Kidney (tissue), 14 donors: ENCODE results near the gene HSPA12A. TPM values are rescaled to one million over a fixed set of nuclear protein-coding genes. Genes with fewer than 3 reads are reported as not detected.

Experiments used
- DNase-seq, 5 donors: peaks; one replicate each; pipeline ENCODE4 v3.0.0-alpha.2; 2013 to 2020
- FAIRE-seq: peaks from 2 replicates; lab custom pipeline; 2012; peaks lifted over from hg19 to GRCh38; lab: Jason Lieb, UNC
- H3K27ac ChIP-seq, 2 donors: one replicate each; pipeline ENCODE4 v1.7.0; 2013; ENCODE audit warnings: low read depth in 2 of 2, low read length in 2 of 2, inconsistent platforms in 1 of 2
- H3K27me3 ChIP-seq: one replicate; pipeline ENCODE4 v1.7.1; 2013; ENCODE audit warnings: low read length, inconsistent platforms; ENCODE audit not compliant: control insufficient read depth, insufficient read depth
- H3K36me3 ChIP-seq, 3 donors: one replicate each; pipeline versions ENCODE4 v1.7.0 to v1.7.1; 2013; ENCODE audit warnings: low read length in 3 of 3, control low read depth in 1 of 3, inconsistent platforms in 1 of 3; ENCODE audit not compliant: insufficient read depth in 3 of 3, control insufficient read depth in 2 of 3
- H3K4me1 ChIP-seq, 3 donors: one replicate each; pipeline versions ENCODE4 v1.7.0 to v1.7.1; 2013; ENCODE audit warnings: low read length in 3 of 3, inconsistent platforms in 1 of 3, low read depth in 1 of 3; ENCODE audit not compliant: control insufficient read depth in 2 of 3, insufficient read depth in 2 of 3
- H3K4me3 ChIP-seq, 3 donors: one replicate each; pipeline versions ENCODE4 v1.7.0 to v1.8.1; 2013; ENCODE audit warnings: low read length in 3 of 3, control low read depth in 1 of 3, inconsistent platforms in 1 of 3
- H3K9ac ChIP-seq, 3 donors: one replicate each; pipeline versions ENCODE4 v1.7.0 to v1.7.1; 2013; ENCODE audit warnings: low read length in 3 of 3, control low read depth in 1 of 3, inconsistent platforms in 1 of 3
- H3K9me3 ChIP-seq, 3 donors: one replicate each; pipeline versions ENCODE4 v1.7.0 to v1.7.1; 2013; ENCODE audit warnings: low read length in 3 of 3, control low read depth in 1 of 3, inconsistent platforms in 1 of 3; ENCODE audit not compliant: control insufficient read depth in 2 of 3, insufficient read depth in 1 of 3
- intact Hi-C: fragments of 100-400 bp; cut with DNase I; formaldehyde crosslinking; loops from one replicate; pipeline ENCODE4 v1.11.1; 2022
- polyA plus RNA-seq: library from polyadenylated mRNA; stranded (reverse); fragments of 350-450 nt; fragmentation: Illumina TruSeq; extraction: RNeasy Lipid Tissue Mini Kit (QIAGEN cat#74804); gene quantifications from one replicate; pipeline ENCODE4 v1.2.3, GENCODE V29; 2014; ENCODE audit warnings: low read depth, low replicate concordance; ENCODE audit not compliant: insufficient read depth
- total RNA-seq: library from RNA; stranded (reverse); fragmentation: NEBNext Ultra II Directional; extraction: Animal tissue kit (Norgen Biotek cat#: 25700); gene quantifications from one replicate; pipeline ENCODE4 v1.2.1, GENCODE V29; 2021
- TF ChIP-seq, protein P1 (sequence below): IDR thresholded peaks from 3 replicates; pipeline ENCODE4 v1.5.1; 2012; ENCODE audit warnings: mild to moderate bottlenecking, moderate library complexity, borderline replicate concordance; ENCODE audit not compliant: insufficient read depth; ENCODE audit errors: extremely low read depth
- donor health status: control.
- donor health status: control.
- donor health status: control.
- donor health status: control.
- donor health status: control.
- donor health status: DM: yes; HTN: yes; CAD: no.
- donor health status: Normal renal cell carcinoma (clear cell type).

Gene HSPA12A
- total and polyA plus RNA-seq, 2 donors from 2014 or later: 18.9 to 33.5 TPM

- Histone ChIP-seq H3K36me3 (peaks cover 2 to 14% (median 7%) of the 10 kb centered on the region in 3 donors), H3K27ac (no peak overlapping the region), H3K4me3 (no peak overlapping the region), H3K4me1 (no peaks in the 10 kb centered on the region), H3K9ac (no peak overlapping the region), H3K27me3 (no peaks in the 10 kb centered on the region), H3K9me3 (no peaks in the 10 kb centered on the region)
- TF ChIP-seq, protein P1, sequence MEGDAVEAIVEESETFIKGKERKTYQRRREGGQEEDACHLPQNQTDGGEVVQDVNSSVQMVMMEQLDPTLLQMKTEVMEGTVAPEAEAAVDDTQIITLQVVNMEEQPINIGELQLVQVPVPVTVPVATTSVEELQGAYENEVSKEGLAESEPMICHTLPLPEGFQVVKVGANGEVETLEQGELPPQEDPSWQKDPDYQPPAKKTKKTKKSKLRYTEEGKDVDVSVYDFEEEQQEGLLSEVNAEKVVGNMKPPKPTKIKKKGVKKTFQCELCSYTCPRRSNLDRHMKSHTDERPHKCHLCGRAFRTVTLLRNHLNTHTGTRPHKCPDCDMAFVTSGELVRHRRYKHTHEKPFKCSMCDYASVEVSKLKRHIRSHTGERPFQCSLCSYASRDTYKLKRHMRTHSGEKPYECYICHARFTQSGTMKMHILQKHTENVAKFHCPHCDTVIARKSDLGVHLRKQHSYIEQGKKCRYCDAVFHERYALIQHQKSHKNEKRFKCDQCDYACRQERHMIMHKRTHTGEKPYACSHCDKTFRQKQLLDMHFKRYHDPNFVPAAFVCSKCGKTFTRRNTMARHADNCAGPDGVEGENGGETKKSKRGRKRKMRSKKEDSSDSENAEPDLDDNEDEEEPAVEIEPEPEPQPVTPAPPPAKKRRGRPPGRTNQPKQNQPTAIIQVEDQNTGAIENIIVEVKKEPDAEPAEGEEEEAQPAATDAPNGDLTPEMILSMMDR: no peak
- FAIRE-seq (no peak), DNase-seq (no peak)
- intact Hi-C loops: no loop called here
Observed at GRCh38 chr10:116673866-116674265, 68.5 kb downstream of the HSPA12A start.

DNA sequence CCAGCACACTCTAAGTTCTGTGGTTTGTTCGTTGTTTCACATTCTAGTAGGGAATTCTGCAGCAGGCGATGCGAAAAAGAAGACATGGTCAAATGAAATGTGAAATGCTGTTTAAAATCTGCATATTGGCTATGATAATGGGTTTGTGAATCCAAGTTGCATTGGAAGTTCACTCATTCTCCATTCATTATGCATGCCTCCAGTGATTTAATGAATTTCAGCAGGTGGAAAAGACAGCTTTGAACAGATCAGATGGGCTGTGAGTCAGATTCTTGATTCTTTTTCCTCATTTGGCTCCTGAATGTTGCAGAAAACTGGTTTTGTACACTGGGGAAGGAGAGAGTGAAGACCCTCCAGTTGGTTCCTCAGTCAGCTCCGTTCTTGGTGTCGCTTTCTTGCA, 69.5 kb downstream of the HSPA12A start:
- H3K9me3 ChIP-seq: no peaks in the 10 kb centered on the region
- TF ChIP-seq, protein P1: no peak
- FAIRE-seq (no peak), DNase-seq (no peak)
- no peaks in the 10 kb centered on the region for H3K27me3 ChIP-seq
- no peaks in the 10 kb centered on the region for H3K4me1 ChIP-seq
- H3K36me3 ChIP-seq: peaks cover 2 to 14% (median 7%) of the 10 kb centered on the region in 3 donors
- no peak overlapping the region for H3K9ac ChIP-seq
- intact Hi-C loops: no loop called here
- H3K4me3 ChIP-seq: no peak overlapping the region
- H3K27ac ChIP-seq: no peak overlapping the region

DNA sequence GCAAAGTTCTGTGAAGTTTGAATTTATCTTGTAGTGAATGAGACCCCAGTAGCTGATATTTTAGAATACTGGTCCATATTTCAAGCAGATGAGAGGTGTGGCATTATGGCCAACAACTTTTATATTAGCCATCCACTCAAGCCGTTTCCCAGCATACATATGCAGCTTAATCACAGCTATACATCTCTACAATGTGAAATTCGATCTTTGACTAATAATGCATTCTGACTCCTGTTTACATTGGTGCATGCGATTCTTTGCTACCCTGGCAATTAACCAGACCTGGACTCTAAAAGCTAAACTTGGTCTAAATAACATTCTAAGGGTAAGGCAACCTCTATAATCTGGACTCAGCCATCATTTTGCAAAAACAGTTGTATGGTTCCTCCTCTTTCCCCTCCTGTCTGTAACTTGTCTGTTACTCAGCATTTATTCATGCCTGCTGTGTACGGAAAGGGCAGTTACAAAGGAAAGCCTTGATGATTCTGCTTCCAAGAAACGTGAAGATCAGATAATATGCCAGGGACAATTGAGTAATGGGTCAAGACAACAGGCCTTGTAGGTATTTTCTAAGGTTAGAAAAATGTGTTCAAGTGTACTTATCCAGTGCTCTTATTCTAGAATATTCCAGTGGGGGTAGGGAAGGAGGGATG, 71.0 kb downstream of the HSPA12A start:
- intact Hi-C loops: no loop called here
- H3K4me1 ChIP-seq: no peaks in the 10 kb centered on the region
- no peak overlapping the region for H3K9ac ChIP-seq
- TF ChIP-seq, protein P1: no peak
- no peak overlapping the region for H3K4me3 ChIP-seq
- H3K36me3 ChIP-seq: peaks cover 2 to 12% (median 7%) of the 10 kb centered on the region in 3 donors
- H3K27ac ChIP-seq: no peak overlapping the region
- no peaks in the 10 kb centered on the region for H3K9me3 ChIP-seq
- FAIRE-seq: no peak
- no peaks in the 10 kb centered on the region for H3K27me3 ChIP-seq
- no peak for DNase-seq
